KMS-11 (cell line): ENCODE results near the gene FSIP2.

Experiments
- H2AFZ ChIP-seq: fragments of 200-600 bp; sonication (generic); 2 replicates; pipeline ENCODE4 v1.6.1; 2016; ENCODE audit warnings: antibody characterized with exemption, mixed run types, low read depth
- H3K27ac ChIP-seq: fragments of 200-600 bp; sonication (generic); 2 replicates; pipeline ENCODE4 v1.6.1; 2016; ENCODE audit warnings: mild to moderate bottlenecking, mixed run types
- H3K27me3 ChIP-seq: fragments of 200-600 bp; sonication (generic); 2 replicates; pipeline ENCODE4 v1.6.1; 2017; ENCODE audit warnings: mild to moderate bottlenecking, low read depth, mixed run types, moderate library complexity; ENCODE audit not compliant: insufficient read depth
- H3K36me3 ChIP-seq: fragments of 200-600 bp; sonication (generic); 2 replicates; pipeline ENCODE4 v1.6.1; 2017; ENCODE audit warnings: mild to moderate bottlenecking, mixed run types; ENCODE audit not compliant: insufficient read depth
- H3K4me1 ChIP-seq: fragments of 200-600 bp; sonication (generic); 2 replicates; pipeline ENCODE4 v1.6.1; 2016; ENCODE audit warnings: mild to moderate bottlenecking, low read depth, mixed run types; ENCODE audit not compliant: poor library complexity, severe bottlenecking
- H3K4me2 ChIP-seq: fragments of 200-600 bp; sonication (generic); 2 replicates; pipeline ENCODE4 v1.7.0; 2016; ENCODE audit warnings: mild to moderate bottlenecking, mixed run types
- H3K4me3 ChIP-seq: fragments of 200-600 bp; sonication (generic); IDR thresholded peaks from 2 replicates; pipeline ENCODE4 v1.6.1; 2017; ENCODE audit warnings: low read depth, low read length, mixed read lengths; ENCODE audit not compliant: insufficient read depth
- H3K79me2 ChIP-seq: fragments of 200-600 bp; sonication (generic); 2 replicates; pipeline ENCODE4 v1.6.1; 2016; ENCODE audit warnings: low read depth, mixed run types; ENCODE audit not compliant: insufficient read depth
- H3K9ac ChIP-seq: fragments of 200-600 bp; sonication (generic); 2 replicates; pipeline ENCODE4 v1.6.1; 2016; ENCODE audit warnings: mild to moderate bottlenecking, mixed run types
- H4K20me1 ChIP-seq: fragments of 200-600 bp; sonication (generic); 2 replicates; pipeline ENCODE4 v1.6.1; 2016; ENCODE audit warnings: mild to moderate bottlenecking, mixed run types; ENCODE audit not compliant: insufficient read depth
- TF ChIP-seq, protein P1 (sequence below): fragments of 200-600 bp; sonication (generic); conservative IDR thresholded peaks from 2 replicates; pipeline ENCODE4 v1.6.1; 2017; ENCODE audit warnings: low read depth, mild to moderate bottlenecking, antibody characterized with exemption, low read length, moderate library complexity, mixed read lengths

Gene FSIP2

GRCh38 chr2:185807351-185807750, 68.7 kb downstream of the FSIP2 start:
- H3K79me2 ChIP-seq, result no peaks in the 10 kb centered on the region
- TF ChIP-seq, protein P1, sequence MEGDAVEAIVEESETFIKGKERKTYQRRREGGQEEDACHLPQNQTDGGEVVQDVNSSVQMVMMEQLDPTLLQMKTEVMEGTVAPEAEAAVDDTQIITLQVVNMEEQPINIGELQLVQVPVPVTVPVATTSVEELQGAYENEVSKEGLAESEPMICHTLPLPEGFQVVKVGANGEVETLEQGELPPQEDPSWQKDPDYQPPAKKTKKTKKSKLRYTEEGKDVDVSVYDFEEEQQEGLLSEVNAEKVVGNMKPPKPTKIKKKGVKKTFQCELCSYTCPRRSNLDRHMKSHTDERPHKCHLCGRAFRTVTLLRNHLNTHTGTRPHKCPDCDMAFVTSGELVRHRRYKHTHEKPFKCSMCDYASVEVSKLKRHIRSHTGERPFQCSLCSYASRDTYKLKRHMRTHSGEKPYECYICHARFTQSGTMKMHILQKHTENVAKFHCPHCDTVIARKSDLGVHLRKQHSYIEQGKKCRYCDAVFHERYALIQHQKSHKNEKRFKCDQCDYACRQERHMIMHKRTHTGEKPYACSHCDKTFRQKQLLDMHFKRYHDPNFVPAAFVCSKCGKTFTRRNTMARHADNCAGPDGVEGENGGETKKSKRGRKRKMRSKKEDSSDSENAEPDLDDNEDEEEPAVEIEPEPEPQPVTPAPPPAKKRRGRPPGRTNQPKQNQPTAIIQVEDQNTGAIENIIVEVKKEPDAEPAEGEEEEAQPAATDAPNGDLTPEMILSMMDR, result no peak
- H3K4me2 ChIP-seq, result no peak overlapping the region
- H3K4me3 ChIP-seq, result no peak overlapping the region
- H2AFZ ChIP-seq, result no peak overlapping the region
- H3K9ac ChIP-seq, result no peak overlapping the region
- no peak overlapping the region for H3K27ac ChIP-seq
- peaks cover 20% of the 10 kb centered on the region for H3K4me1 ChIP-seq
- H3K36me3 ChIP-seq, result no peaks in the 10 kb centered on the region
- no peaks in the 10 kb centered on the region for H4K20me1 ChIP-seq
- no peaks in the 10 kb centered on the region for H3K27me3 ChIP-seq

GRCh38 chr2:185811580-185811979, 73.0 kb downstream of the FSIP2 start:
- Histone ChIP-seq H3K79me2 (no peaks in the 10 kb centered on the region), H2AFZ (no peak overlapping the region), H3K9ac (no peak overlapping the region), H4K20me1 (no peaks in the 10 kb centered on the region), H3K4me2 (no peak overlapping the region), H3K4me1 (no peaks in the 10 kb centered on the region), H3K4me3 (no peak overlapping the region), H3K27ac (no peak overlapping the region), H3K36me3 (no peaks in the 10 kb centered on the region), H3K27me3 (no peaks in the 10 kb centered on the region)
- TF ChIP-seq, protein P1, result no peak

DNA sequence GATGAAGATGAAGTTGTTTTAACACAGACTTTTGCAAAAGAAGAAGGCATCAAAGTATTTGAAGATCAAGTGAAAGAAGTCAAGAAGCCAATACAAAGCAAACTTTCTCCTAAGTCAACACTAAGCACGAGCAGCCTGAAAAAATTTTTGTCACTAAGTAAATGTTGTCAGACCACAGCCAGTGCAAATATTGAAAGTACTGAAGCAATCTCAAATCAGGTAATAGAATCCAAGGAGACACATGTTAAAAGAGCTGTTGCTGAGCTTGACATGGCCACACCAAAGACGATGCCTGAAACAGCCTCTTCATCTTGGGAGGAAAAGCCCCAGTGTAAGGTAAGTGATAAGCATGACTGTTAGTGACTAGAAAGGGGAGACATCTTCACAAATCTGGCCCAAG, 75.1 kb downstream of the FSIP2 start:
- TF ChIP-seq, protein P1, result no peak
- H3K4me3 ChIP-seq, result no peak overlapping the region
- no peak overlapping the region for H3K27ac ChIP-seq
- no peaks in the 10 kb centered on the region for H3K79me2 ChIP-seq
- H3K4me1 ChIP-seq, result no peaks in the 10 kb centered on the region
- H3K36me3 ChIP-seq, result no peaks in the 10 kb centered on the region
- no peaks in the 10 kb centered on the region for H4K20me1 ChIP-seq
- H3K4me2 ChIP-seq, result no peak overlapping the region
- H3K9ac ChIP-seq, result no peak overlapping the region
- H3K27me3 ChIP-seq, result no peaks in the 10 kb centered on the region
- H2AFZ ChIP-seq, result no peak overlapping the region

DNA sequence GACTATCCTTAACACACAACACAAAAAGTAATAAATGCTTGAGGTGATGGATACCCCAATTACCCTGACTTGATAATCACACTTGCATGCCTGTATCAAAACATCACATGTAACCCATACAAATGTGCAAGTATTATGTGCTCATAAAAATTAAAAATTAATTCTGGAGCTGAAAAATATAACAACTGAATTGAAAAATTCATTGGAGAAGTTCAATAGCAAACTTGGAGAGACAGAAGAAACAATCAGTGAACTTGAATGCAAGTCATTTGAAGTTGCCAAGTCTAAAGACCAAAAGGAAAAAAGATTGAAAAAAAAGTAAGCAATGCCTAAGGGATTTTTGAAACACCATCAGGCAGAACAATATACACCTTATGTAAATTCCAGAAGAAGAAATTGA, 79.4 kb downstream of the FSIP2 start:
- Histone ChIP-seq H3K4me3 (no peak overlapping the region), H3K4me2 (no peak overlapping the region), H3K36me3 (no peaks in the 10 kb centered on the region), H4K20me1 (no peaks in the 10 kb centered on the region), H3K27ac (no peak overlapping the region), H3K4me1 (no peaks in the 10 kb centered on the region), H2AFZ (no peak overlapping the region), H3K79me2 (no peaks in the 10 kb centered on the region), H3K9ac (no peak overlapping the region), H3K27me3 (no peaks in the 10 kb centered on the region)
- TF ChIP-seq, protein P1, result no peak
